Measurements from ENCODE around the gene GLI1. TPM values are rescaled to one million over a fixed set of nuclear protein-coding genes. Genes with fewer than 3 reads are reported as not detected.

Gene GLI1
- total RNA-seq, 4 donors from 2014 or later = 1.5 to 3.7 (median 2.9) TPM; not detected in 1

GRCh38 chr12:57490126-57490525 is 30.5 kb downstream of the GLI1 start:
- no peak for TF ChIP-seq CTCF (IDR thresholded peaks at IDR 0.05; ENCODE audit: low read depth)

GRCh38 chr12:57491393-57492280 is 32.1 kb downstream of the GLI1 start:
- TF ChIP-seq CTCF (IDR thresholded peaks at IDR 0.05; ENCODE audit: low read depth) = no peak

GRCh38 chr12:57496822-57497221 is 37.2 kb downstream of the GLI1 start:
- no peak for TF ChIP-seq CTCF (IDR thresholded peaks at IDR 0.05; ENCODE audit: low read depth)

GRCh38 chr12:57497223-57498131 is 37.9 kb downstream of the GLI1 start:
- no peak for TF ChIP-seq CTCF (IDR thresholded peaks at IDR 0.05; ENCODE audit: low read depth)

GRCh38 chr12:57498132-57498502 is 38.5 kb downstream of the GLI1 start:
- no peak for TF ChIP-seq CTCF (IDR thresholded peaks at IDR 0.05; ENCODE audit: low read depth)

GRCh38 chr12:57498571-57498970 is 39.0 kb downstream of the GLI1 start:
- TF ChIP-seq CTCF (IDR thresholded peaks at IDR 0.05; ENCODE audit: low read depth) = no peak

GRCh38 chr12:57500213-57500612 is 40.6 kb downstream of the GLI1 start:
- no peak for TF ChIP-seq CTCF (IDR thresholded peaks at IDR 0.05; ENCODE audit: low read depth)
